IMR-90 (cell line): ENCODE data around the gene PDE6A. TPM values are rescaled to one million over a fixed set of nuclear protein-coding genes. Genes with fewer than 3 reads are reported as not detected.

Source experiments
- ATAC-seq: fragments of 200-7000 bp; cut with Tn5 transposase; 2 replicates; pipeline ENCODE4 v1.9.1; 2020; ENCODE audit warnings: low read depth, mild to moderate bottlenecking, moderate library complexity
- BruUV-seq: library from RNA; stranded (reverse); fragments of 400-500 nt; replicated peaks from 2 replicates; lab custom pipeline; 2021; lab: Mats Ljungman, UMichigan
- CTCF ChIA-PET: fragments of 300-600 bp; formaldehyde crosslinking; extraction: SDS; loops from one replicate; lab custom pipeline; 2021; ENCODE audit warnings: antibody characterized with exemption; lab: Yijun Ruan, JAX
- POLR2A ChIA-PET: fragments of 300-600 bp; sonication (Branson Sonifier 250); formaldehyde crosslinking; loops from one replicate; lab custom pipeline; 2022; ENCODE audit warnings: antibody characterized with exemption; ENCODE audit not compliant: unreplicated experiment; lab: Charles Lee
- DNase-seq: peaks from one replicate; pipeline ENCODE4 v3.0.0; 2013
- H2AFZ ChIP-seq: replicated peaks from 2 replicates; pipeline ENCODE3; 2013; ENCODE audit warnings: low read length, mild to moderate bottlenecking; ENCODE audit not compliant: poor library complexity
- H2AK5ac ChIP-seq: 2 replicates; pipeline ENCODE4 v1.6.1; 2013; ENCODE audit warnings: low read depth, low read length, inconsistent platforms
- H2AK9ac ChIP-seq: replicated peaks from 2 replicates; pipeline ENCODE3; 2013; ENCODE audit warnings: mild to moderate bottlenecking, low read depth, low read length, moderate library complexity; ENCODE audit not compliant: poor library complexity
- H2BK120ac ChIP-seq: 2 replicates; pipeline ENCODE4 v1.6.1; 2013; ENCODE audit warnings: low read depth, low read length, inconsistent platforms
- H2BK15ac ChIP-seq: 3 replicates; pipeline ENCODE4 v1.6.1; 2013; ENCODE audit warnings: low read depth, low read length, inconsistent platforms
- H2BK20ac ChIP-seq: 2 replicates; pipeline ENCODE4 v1.6.1; 2013; ENCODE audit warnings: low read depth, mild to moderate bottlenecking, inconsistent platforms, low read length, moderate library complexity
- H2BK5ac ChIP-seq: 2 replicates; pipeline ENCODE4 v1.6.1; 2013; ENCODE audit warnings: mild to moderate bottlenecking, low read depth, low read length, inconsistent platforms; ENCODE audit not compliant: poor library complexity, severe bottlenecking
- H3K14ac ChIP-seq: replicated peaks from 2 replicates; pipeline ENCODE4 v1.6.1; 2013; ENCODE audit warnings: low read depth, low read length, inconsistent platforms
- H3K18ac ChIP-seq: 2 replicates; pipeline ENCODE4 v1.6.1; 2013; ENCODE audit warnings: low read depth, low read length, control low read depth
- H3K23ac ChIP-seq: 2 replicates; pipeline ENCODE4 v1.6.1; 2013; ENCODE audit warnings: low read depth, low read length, inconsistent platforms
- H3K27ac ChIP-seq: 2 replicates; pipeline ENCODE4 v1.5.1; 2013; ENCODE audit warnings: mild to moderate bottlenecking, control low read depth, low read length; ENCODE audit not compliant: insufficient read depth
- H3K27me3 ChIP-seq: 2 replicates; pipeline ENCODE4 v1.6.1; 2013; ENCODE audit warnings: low read length; ENCODE audit not compliant: control insufficient read depth, insufficient read depth
- H3K36me3 ChIP-seq: 2 replicates; pipeline ENCODE4 v1.6.1; 2013; ENCODE audit warnings: low read length, mixed read lengths; ENCODE audit not compliant: control insufficient read depth, insufficient read depth
- H3K4ac ChIP-seq: 2 replicates; pipeline ENCODE4 v1.6.1; 2013; ENCODE audit warnings: low read depth, low read length, inconsistent platforms
- H3K4me1 ChIP-seq: 2 replicates; pipeline ENCODE4 v1.6.1; 2013; ENCODE audit warnings: low read length, mixed read lengths; ENCODE audit not compliant: control insufficient read depth, insufficient read depth
- H3K4me2 ChIP-seq: 2 replicates; pipeline ENCODE4 v1.6.1; 2013; ENCODE audit warnings: low read depth, mild to moderate bottlenecking, control low read depth, low read length, moderate library complexity
- H3K4me3 ChIP-seq: 2 replicates; pipeline ENCODE4 v1.5.1; 2013; ENCODE audit warnings: low read depth, mild to moderate bottlenecking, control low read depth, low read length, moderate library complexity; ENCODE audit not compliant: insufficient read depth
- H3K56ac ChIP-seq: 2 replicates; pipeline ENCODE4 v1.6.1; 2013; ENCODE audit warnings: low read length, inconsistent platforms; ENCODE audit not compliant: insufficient read depth; ENCODE audit errors: extremely low read depth
- H3K79me1 ChIP-seq, 2 experiments: 2 replicates each; pipeline ENCODE4 v1.6.1; 2013; ENCODE audit warnings: low read length in 2 of 2, inconsistent platforms in 1 of 2, low read depth in 1 of 2
- H3K9ac ChIP-seq: 2 replicates; pipeline ENCODE4 v1.6.1; 2013; ENCODE audit warnings: low read depth, low read length, control low read depth
- H3K9me1 ChIP-seq: 2 replicates; pipeline ENCODE4 v1.6.1; 2013; ENCODE audit warnings: low read length, inconsistent platforms; ENCODE audit not compliant: insufficient read depth
- H3K9me3 ChIP-seq: 2 replicates; pipeline ENCODE4 v1.6.1; 2013; ENCODE audit warnings: low read length; ENCODE audit not compliant: control insufficient read depth, insufficient read depth
- H4K20me1 ChIP-seq: 2 replicates; pipeline ENCODE4 v1.6.1; 2013; ENCODE audit warnings: low read length, inconsistent platforms; ENCODE audit not compliant: insufficient read depth
- H4K5ac ChIP-seq: 2 replicates; pipeline ENCODE4 v1.6.1; 2013; ENCODE audit warnings: mild to moderate bottlenecking, low read depth, low read length, control low read depth
- H4K8ac ChIP-seq, 2 experiments: 2 replicates each; pipeline ENCODE4 v1.6.1; 2013; ENCODE audit warnings: low read depth in 2 of 2, low read length in 2 of 2, control low read depth in 1 of 2, inconsistent platforms in 1 of 2
- H4K91ac ChIP-seq: 2 replicates; pipeline ENCODE4 v1.6.1; 2013; ENCODE audit warnings: low read depth, low read length, inconsistent platforms; ENCODE audit not compliant: insufficient read depth
- BHLHE40 ChIP-seq: fragments of 150-350 bp; IDR thresholded peaks from 2 replicates; pipeline ENCODE4 v1.6.1; 2016; ENCODE audit warnings: mild to moderate bottlenecking, low read depth, low read length
- CEBPB ChIP-seq: IDR thresholded peaks from 2 replicates; pipeline ENCODE4 v1.6.1; 2012; ENCODE audit warnings: low read depth, low read length, improper control_type of control experiment
- CHD1 ChIP-seq: IDR thresholded peaks from 2 replicates; pipeline ENCODE4 v1.6.1; 2012; ENCODE audit warnings: low read depth, low read length, improper control_type of control experiment
- MAZ ChIP-seq: IDR thresholded peaks from 2 replicates; pipeline ENCODE4 v1.6.1; 2012; ENCODE audit warnings: low read depth, mild to moderate bottlenecking, low read length, improper control_type of control experiment, moderate library complexity, borderline replicate concordance
- RAD21 ChIP-seq: IDR thresholded peaks from 2 replicates; pipeline ENCODE4 v1.6.1; 2012; ENCODE audit warnings: low read length, improper control_type of control experiment
- WGBS, 2 experiments: methylation state at CpG; one replicate each; pipeline versions ENCODE4 v1.1.5 to v1.1.7; 2013; ENCODE audit warnings: missing lambda C conversion rate in 2 of 2; ENCODE audit not compliant: insufficient read length in 1 of 2; ENCODE audit errors: extremely low coverage in 2 of 2; 5-methylcytosine and 5-hydroxymethylcytosine counted together
- dilution Hi-C: fragments of 300-500 bp; cut with HindIII; formaldehyde crosslinking; loops from one replicate; pipeline ENCODE4 v1.14.3; 2018; ENCODE audit warnings: low sequenced_read_pairs; ENCODE audit not compliant: unreplicated experiment
- in situ Hi-C: fragments of 300-500 bp; cut with MboI; formaldehyde crosslinking; loops from 3 replicates; pipeline ENCODE4 v1.14.3; 2019; ENCODE audit warnings: low sequenced_read_pairs, inconsistent platforms, mixed read lengths
- intact Hi-C: fragments of 100-400 bp; cut with micrococcal nuclease; formaldehyde crosslinking; loops from 2 replicates; pipeline ENCODE4 v1.10.0; 2022
- polyA plus RNA-seq, 3 experiments: library from polyadenylated mRNA; depleted of rRNA; stranded (reverse); fragments of >200 nt; gene quantifications; 2 replicates each; pipeline ENCODE4 v1.2.3, GENCODE V29; 2012; ENCODE audit warnings: low replicate concordance in 1 of 3
- total RNA-seq: library from RNA; depleted of rRNA; stranded (reverse); fragments of >200 nt; gene quantifications from 2 replicates; pipeline ENCODE4 v1.2.3, GENCODE V29; 2012

The PDE6A gene
- total and polyA plus RNA-seq, 2 of the 4 experiments (the other 2 are of a cell fraction), result not detected

- no peak for TF ChIP-seq RAD21
- no peak for TF ChIP-seq BHLHE40
These were observed 94.4 kb downstream of the PDE6A start (continued) for GRCh38 chr5:149849966-149850910.

GRCh38 chr5:149849280-149849965 lies 95.2 kb downstream of the PDE6A start:
- Histone ChIP-seq H2BK20ac (no peak overlapping the region), H3K4me1 (peaks cover 2% of the 10 kb centered on the region; the same call in 1 of the 2 replicates), H3K36me3 (no peaks in the 10 kb centered on the region), H2BK120ac (no peak overlapping the region), H2AK9ac (no peak overlapping the region), H3K9me1 (no peaks in the 10 kb centered on the region; the same call in 1 of the 2 replicates), H3K23ac (no peak overlapping the region), H2BK15ac (no peak overlapping the region), H3K56ac (no peak overlapping the region), H4K8ac (no peak overlapping the region), H3K18ac (no peak overlapping the region), H4K5ac (no peak overlapping the region), H3K4me3 (no peak overlapping the region), H3K9ac (no peak overlapping the region), H3K14ac (no peak overlapping the region), H3K27me3 (peaks cover 36% of the 10 kb centered on the region), H2AFZ (no peak overlapping the region), H3K27ac (no peak overlapping the region), H3K79me1 (no peaks in the 10 kb centered on the region), H4K20me1 (no peaks in the 10 kb centered on the region), H2BK5ac (no peak overlapping the region), H3K9me3 (no peaks in the 10 kb centered on the region), H3K4me2 (no peak overlapping the region), H4K91ac (no peak overlapping the region), H3K4ac (no peak overlapping the region), H2AK5ac (no peak overlapping the region)
- ChIA-PET CTCF (interaction anchor here (0.6 to 1.2 kb wide), 2 partner anchors 11 to 338 kb away, joined by 4 read pairs; no protein-coding TSS in a partner anchor), POLR2A (no interaction called here)
- in situ Hi-C loops (loop anchor here (25.0 kb wide), 1 partner anchor 588 kb away; the partner anchor contains the start of gene RPS14), intact Hi-C loops (no loop called here), dilution Hi-C loops (no loop called here)
- TF ChIP-seq MAZ (no peak), CEBPB (no peak), CHD1 (no peak)
- no TSS peak for BruUV-seq
- no CpG with 5 or more reads among the region's 8 CpGs for WGBS, 2 experiments
- no peak for ATAC-seq
- no peak for DNase-seq
